HEK293 (cell line): ENCODE measurements around the gene RAVER2.

Experiments used
- CTCF ChIA-PET: fragments of 350-600 bp; formaldehyde crosslinking; extraction: SDS; loops from one replicate; lab custom pipeline; 2021; ENCODE audit warnings: antibody characterized with exemption; lab: Yijun Ruan, JAX
- POLR2A ChIA-PET: fragments of 300-600 bp; formaldehyde crosslinking; extraction: SDS; loops from one replicate; lab custom pipeline; 2020; ENCODE audit warnings: antibody characterized with exemption, inconsistent platforms; lab: Yijun Ruan, JAX
- H3K27ac ChIP-seq: fragments of 200-500 bp; sonication (Bioruptor generic); 2 replicates; pipeline ENCODE4 v1.5.1; 2014; ENCODE audit warnings: low read depth, low read length, control low read depth, inconsistent platforms; ENCODE audit errors: extremely low read depth
- H3K36me3 ChIP-seq, 2 experiments: fragments of 200-500 bp in 1 of 2; sonication (Bioruptor generic) in 1 of 2; 1 replicate in 1 of 2; 2 replicates in 1 of 2; pipeline ENCODE4 v1.5.1; 2014 to 2017; ENCODE audit warnings: inconsistent platforms in 2 of 2, low read length in 2 of 2; ENCODE audit not compliant: control insufficient read depth in 2 of 2, insufficient read depth in 1 of 2
- H3K4me1 ChIP-seq: fragments of 200-500 bp; sonication (Bioruptor generic); 2 replicates; pipeline ENCODE4 v1.5.1; 2014; ENCODE audit warnings: mild to moderate bottlenecking, low read length, inconsistent platforms; ENCODE audit not compliant: control insufficient read depth, insufficient read depth
- H3K4me3 ChIP-seq: 2 replicates; pipeline ENCODE4 v1.5.1; 2011; ENCODE audit warnings: low read depth, mild to moderate bottlenecking, control low read depth, low read length, moderate library complexity
- H3K9me3 ChIP-seq: fragments of 200-500 bp; sonication (Bioruptor generic); 2 replicates; pipeline ENCODE4 v1.5.1; 2014; ENCODE audit warnings: low read depth, low read length, inconsistent platforms; ENCODE audit not compliant: control insufficient read depth, insufficient read depth
- BCL11B ChIP-seq: fragments of 450-650 bp; formaldehyde crosslinking; IDR thresholded peaks from 2 replicates; pipeline ENCODE4 v1.5.1; 2016; ENCODE audit warnings: low read depth, missing biosample characterization, missing genetic modification characterization
- SP3 ChIP-seq: fragments of 450-650 bp; formaldehyde crosslinking; IDR thresholded peaks from 2 replicates; pipeline ENCODE4 v1.5.1; 2016; ENCODE audit warnings: missing biosample characterization, missing genetic modification characterization
- ZNF10 ChIP-seq: fragments of 450-650 bp; formaldehyde crosslinking; IDR thresholded peaks from 2 replicates; pipeline ENCODE4 v1.5.1; 2017; ENCODE audit warnings: missing biosample characterization, missing genetic modification characterization
- ZNF19 ChIP-seq: fragments of 450-650 bp; formaldehyde crosslinking; IDR thresholded peaks from 2 replicates; pipeline ENCODE4; 2016; ENCODE audit warnings: missing biosample characterization, missing genetic modification characterization, low read depth
- ZNF211 ChIP-seq: fragments of 450-650 bp; formaldehyde crosslinking; IDR thresholded peaks from 2 replicates; pipeline ENCODE4 v1.5.1; 2016; ENCODE audit warnings: low read depth, missing biosample characterization, missing genetic modification characterization
- ZNF221 ChIP-seq: fragments of 450-650 bp; formaldehyde crosslinking; IDR thresholded peaks from 2 replicates; pipeline ENCODE4 v1.5.1; 2017; ENCODE audit warnings: missing biosample characterization, missing genetic modification characterization, borderline replicate concordance
- ZNF24 ChIP-seq: fragments of 450-650 bp; formaldehyde crosslinking; IDR thresholded peaks from 2 replicates; pipeline ENCODE4 v1.5.1; 2016; ENCODE audit warnings: missing biosample characterization, missing genetic modification characterization
- ZNF416 ChIP-seq: fragments of 450-650 bp; formaldehyde crosslinking; IDR thresholded peaks from 2 replicates; pipeline ENCODE4 v1.5.1; 2016; ENCODE audit warnings: missing biosample characterization, missing genetic modification characterization
- ZNF529 ChIP-seq: fragments of 450-650 bp; formaldehyde crosslinking; IDR thresholded peaks from 2 replicates; pipeline ENCODE4 v1.5.1; 2017; ENCODE audit warnings: missing genetic modification characterization, missing biosample characterization; ENCODE audit not compliant: insufficient replicate concordance
- ZNF626 ChIP-seq: fragments of 450-650 bp; sonication (Bioruptor Pico); formaldehyde crosslinking; IDR thresholded peaks from 2 replicates; pipeline ENCODE4 v1.5.1; 2018; ENCODE audit warnings: missing biosample characterization, missing genetic modification characterization, inconsistent platforms
- ZNF654 ChIP-seq: fragments of 450-650 bp; formaldehyde crosslinking; IDR thresholded peaks from 2 replicates; pipeline ENCODE4 v1.5.1; 2016; ENCODE audit warnings: low read depth, missing biosample characterization, missing genetic modification characterization
- TF ChIP-seq, protein P1 (sequence below): fragments of 450-650 bp; formaldehyde crosslinking; IDR thresholded peaks from 2 replicates; pipeline ENCODE4 v1.5.1; 2016; ENCODE audit warnings: missing biosample characterization, missing genetic modification characterization
- TF ChIP-seq, protein P2 (sequence below): fragments of 450-650 bp; IDR thresholded peaks from 2 replicates; pipeline ENCODE4 v1.5.1; 2018; ENCODE audit warnings: missing biosample characterization, mild to moderate bottlenecking, missing genetic modification characterization
- TF ChIP-seq, protein P3 (sequence below): fragments of 450-650 bp; formaldehyde crosslinking; IDR thresholded peaks from 2 replicates; pipeline ENCODE4 v1.5.1; 2016; ENCODE audit warnings: missing biosample characterization, missing genetic modification characterization

Gene RAVER2

DNA sequence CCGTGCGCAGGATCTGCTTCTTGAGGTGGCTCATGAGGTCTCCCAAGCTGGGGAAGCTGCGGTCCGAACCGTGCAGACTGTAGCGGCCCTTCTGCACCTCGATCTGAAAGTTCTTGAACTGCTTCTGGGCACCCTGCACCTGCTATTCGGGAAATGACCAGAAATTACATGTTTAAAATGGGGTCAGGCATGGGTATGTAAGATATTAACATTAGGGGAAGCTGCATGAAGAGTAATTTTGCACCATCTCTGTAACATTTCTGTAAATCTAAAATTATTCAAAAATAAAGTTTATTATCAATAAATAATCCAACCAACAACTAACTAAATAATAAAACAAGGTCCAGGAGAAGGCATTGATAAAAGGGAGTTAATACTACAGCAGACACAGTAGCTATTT is 110.7 kb downstream of the RAVER2 start:
- H3K36me3 ChIP-seq: peaks cover 4 to 85% of the 10 kb centered on the region in 2 experiments; a peak in 1 of 3 replicates
- CTCF ChIA-PET: no interaction called here
- POLR2A ChIA-PET: no interaction called here

DNA sequence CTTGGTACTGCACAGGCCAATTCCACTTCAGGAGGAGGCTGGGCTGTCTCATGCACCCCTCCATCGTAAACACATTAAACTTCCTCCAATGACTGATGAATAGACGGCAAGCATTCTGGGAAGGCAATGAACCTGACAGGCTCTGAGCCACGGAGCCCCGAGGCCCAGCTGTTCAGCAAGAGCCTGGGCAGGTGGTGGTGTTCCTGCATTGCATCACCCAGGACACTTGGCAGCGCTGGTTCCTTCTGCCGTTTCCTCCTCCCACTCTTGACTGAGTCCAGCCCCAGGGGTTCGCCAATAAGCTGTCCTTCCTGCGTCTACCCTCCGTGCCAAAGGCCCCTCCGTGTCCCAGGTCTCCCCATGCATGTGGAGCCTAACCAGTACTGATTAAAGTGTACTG is 111.7 kb downstream of the RAVER2 start:
- Histone ChIP-seq H3K9me3 (no peaks in the 10 kb centered on the region), H3K27ac (no peak overlapping the region), H3K36me3 (peaks cover 4 to 78% of the 10 kb centered on the region in 2 experiments; a peak in 1 of 3 replicates)
- CTCF ChIA-PET: no interaction called here
- TF ChIP-seq ZNF654 (tag by site-specific recombination) (no peak), ZNF211 (tag by site-specific recombination) (no peak), SP3 (tag by site-specific recombination) (no peak), ZNF221 (tag by site-specific recombination) (no peak), ZNF10 (tag by site-specific recombination) (no peak), ZNF626 (no peak)
- TF ChIP-seq, protein P1, sequence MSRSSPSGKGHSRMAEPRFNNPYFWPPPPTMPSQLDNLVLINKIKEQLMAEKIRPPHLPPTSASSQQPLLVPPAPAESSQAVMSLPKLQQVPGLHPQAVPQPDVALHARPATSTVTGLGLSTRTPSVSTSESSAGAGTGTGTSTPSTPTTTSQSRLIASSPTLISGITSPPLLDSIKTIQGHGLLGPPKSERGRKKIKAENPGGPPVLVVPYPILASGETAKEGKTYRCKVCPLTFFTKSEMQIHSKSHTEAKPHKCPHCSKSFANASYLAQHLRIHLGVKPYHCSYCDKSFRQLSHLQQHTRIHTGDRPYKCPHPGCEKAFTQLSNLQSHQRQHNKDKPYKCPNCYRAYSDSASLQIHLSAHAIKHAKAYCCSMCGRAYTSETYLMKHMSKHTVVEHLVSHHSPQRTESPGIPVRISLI (tag by site-specific recombination): no peak
- TF ChIP-seq, protein P2, sequence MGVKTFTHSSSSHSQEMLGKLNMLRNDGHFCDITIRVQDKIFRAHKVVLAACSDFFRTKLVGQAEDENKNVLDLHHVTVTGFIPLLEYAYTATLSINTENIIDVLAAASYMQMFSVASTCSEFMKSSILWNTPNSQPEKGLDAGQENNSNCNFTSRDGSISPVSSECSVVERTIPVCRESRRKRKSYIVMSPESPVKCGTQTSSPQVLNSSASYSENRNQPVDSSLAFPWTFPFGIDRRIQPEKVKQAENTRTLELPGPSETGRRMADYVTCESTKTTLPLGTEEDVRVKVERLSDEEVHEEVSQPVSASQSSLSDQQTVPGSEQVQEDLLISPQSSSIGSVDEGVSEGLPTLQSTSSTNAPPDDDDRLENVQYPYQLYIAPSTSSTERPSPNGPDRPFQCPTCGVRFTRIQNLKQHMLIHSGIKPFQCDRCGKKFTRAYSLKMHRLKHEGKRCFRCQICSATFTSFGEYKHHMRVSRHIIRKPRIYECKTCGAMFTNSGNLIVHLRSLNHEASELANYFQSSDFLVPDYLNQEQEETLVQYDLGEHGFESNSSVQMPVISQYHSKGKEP (tag by site-specific recombination): no peak
- TF ChIP-seq, protein P3, sequence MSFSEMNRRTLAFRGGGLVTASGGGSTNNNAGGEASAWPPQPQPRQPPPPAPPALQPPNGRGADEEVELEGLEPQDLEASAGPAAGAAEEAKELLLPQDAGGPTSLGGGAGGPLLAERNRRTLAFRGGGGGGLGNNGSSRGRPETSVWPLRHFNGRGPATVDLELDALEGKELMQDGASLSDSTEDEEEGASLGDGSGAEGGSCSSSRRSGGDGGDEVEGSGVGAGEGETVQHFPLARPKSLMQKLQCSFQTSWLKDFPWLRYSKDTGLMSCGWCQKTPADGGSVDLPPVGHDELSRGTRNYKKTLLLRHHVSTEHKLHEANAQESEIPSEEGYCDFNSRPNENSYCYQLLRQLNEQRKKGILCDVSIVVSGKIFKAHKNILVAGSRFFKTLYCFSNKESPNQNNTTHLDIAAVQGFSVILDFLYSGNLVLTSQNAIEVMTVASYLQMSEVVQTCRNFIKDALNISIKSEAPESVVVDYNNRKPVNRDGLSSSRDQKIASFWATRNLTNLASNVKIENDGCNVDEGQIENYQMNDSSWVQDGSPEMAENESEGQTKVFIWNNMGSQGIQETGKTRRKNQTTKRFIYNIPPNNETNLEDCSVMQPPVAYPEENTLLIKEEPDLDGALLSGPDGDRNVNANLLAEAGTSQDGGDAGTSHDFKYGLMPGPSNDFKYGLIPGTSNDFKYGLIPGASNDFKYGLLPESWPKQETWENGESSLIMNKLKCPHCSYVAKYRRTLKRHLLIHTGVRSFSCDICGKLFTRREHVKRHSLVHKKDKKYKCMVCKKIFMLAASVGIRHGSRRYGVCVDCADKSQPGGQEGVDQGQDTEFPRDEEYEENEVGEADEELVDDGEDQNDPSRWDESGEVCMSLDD (tag by site-specific recombination): no peak
- TF ChIP-seq, all 188 proteins: peak for 0
- Histone ChIP-seq H3K4me3 (no peak overlapping the region), H3K4me1 (no peaks in the 10 kb centered on the region)
- POLR2A ChIA-PET: no interaction called here

More for the DNA sequence above, 110.7 kb downstream of the RAVER2 start:
- no peak overlapping the region for H3K4me3 ChIP-seq
- H3K4me1 ChIP-seq: no peaks in the 10 kb centered on the region
- TF ChIP-seq BCL11B (tag by site-specific recombination): no peak
- TF ChIP-seq ZNF529: peak; percentile 97
- no peaks in the 10 kb centered on the region for H3K9me3 ChIP-seq
- no peak overlapping the region for H3K27ac ChIP-seq

DNA sequence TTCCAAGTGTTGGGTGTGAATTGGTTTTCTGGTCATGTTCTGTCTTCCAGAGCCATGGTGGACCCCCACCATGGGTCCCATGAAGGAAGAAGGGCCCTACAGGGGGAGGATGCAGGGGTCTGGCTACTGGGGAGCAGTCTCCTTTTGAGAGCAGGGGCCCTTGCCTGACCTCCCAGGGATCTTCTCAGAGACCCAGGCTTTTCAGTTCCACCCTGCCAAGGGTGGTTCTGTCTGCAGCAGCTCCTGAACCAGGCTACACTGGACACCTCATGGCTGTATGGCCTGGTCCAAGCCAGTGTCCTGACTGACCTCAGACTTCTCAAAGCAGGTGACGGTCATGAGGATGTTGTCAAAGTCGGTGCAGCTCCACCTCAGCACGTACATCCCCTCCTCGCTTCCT is 112.5 kb downstream of the RAVER2 start:
- peaks cover 4 to 81% of the 10 kb centered on the region in 2 experiments; a peak in 1 of 3 replicates for H3K36me3 ChIP-seq
- H3K4me1 ChIP-seq: no peaks in the 10 kb centered on the region
- CTCF ChIA-PET: interaction anchor here (0.7 to 0.8 kb wide), 2 partner anchors 10 to 623 kb away, joined by 3 read pairs; no protein-coding TSS in a partner anchor
- no peak overlapping the region for H3K27ac ChIP-seq
- POLR2A ChIA-PET: no interaction called here
- H3K4me3 ChIP-seq: no peak overlapping the region
- TF ChIP-seq ZNF416 (tag by site-specific recombination) (no peak), ZNF24 (no peak), ZNF19 (tag by site-specific recombination) (no peak)
- no peaks in the 10 kb centered on the region for H3K9me3 ChIP-seq
